Breast epithelium (tissue), 3 donors: ENCODE results near the gene TERF2IP.

Experiments
- POLR2A ChIP-seq: fragments of 450-650 bp; IDR thresholded peaks from one replicate; pipeline ENCODE4 v1.6.1; 2016; ENCODE audit warnings: antibody characterized with exemption, mild to moderate bottlenecking, moderate library complexity
- POLR2AphosphoS5 ChIP-seq, 3 donors: sonication (generic); formaldehyde crosslinking; IDR thresholded peaks; one replicate each; pipeline ENCODE4 v1.6.1; 2017; ENCODE audit warnings: antibody characterized with exemption in 3 of 3
- TF ChIP-seq, protein P1 (sequence below), 3 donors: fragments of 450-650 bp; IDR thresholded peaks; one replicate each; pipeline ENCODE4 v1.5.1; 2016 to 2017; ENCODE audit warnings: antibody characterized with exemption in 3 of 3, mild to moderate bottlenecking in 3 of 3, moderate library complexity in 3 of 3

DNA sequence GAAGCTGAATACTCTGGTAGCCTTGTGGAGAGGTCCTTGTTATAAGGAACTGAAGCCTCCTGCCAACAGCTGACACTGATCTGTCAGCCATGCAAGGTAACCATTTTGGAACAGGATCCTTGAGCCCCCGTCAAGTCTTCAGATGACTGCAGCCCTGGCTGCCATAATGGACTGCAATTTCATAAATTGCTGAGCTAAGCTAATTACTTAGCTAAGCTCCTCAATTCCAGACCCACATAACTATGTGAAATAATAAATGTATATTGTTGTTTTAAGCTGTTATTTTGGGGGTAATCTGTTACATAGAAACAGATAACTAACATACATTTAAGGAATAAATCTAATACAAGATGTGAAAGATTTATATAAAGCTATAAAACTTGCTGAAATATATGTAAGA is 41.1 kb upstream of the TERF2IP start:
- TF ChIP-seq, protein P1, sequence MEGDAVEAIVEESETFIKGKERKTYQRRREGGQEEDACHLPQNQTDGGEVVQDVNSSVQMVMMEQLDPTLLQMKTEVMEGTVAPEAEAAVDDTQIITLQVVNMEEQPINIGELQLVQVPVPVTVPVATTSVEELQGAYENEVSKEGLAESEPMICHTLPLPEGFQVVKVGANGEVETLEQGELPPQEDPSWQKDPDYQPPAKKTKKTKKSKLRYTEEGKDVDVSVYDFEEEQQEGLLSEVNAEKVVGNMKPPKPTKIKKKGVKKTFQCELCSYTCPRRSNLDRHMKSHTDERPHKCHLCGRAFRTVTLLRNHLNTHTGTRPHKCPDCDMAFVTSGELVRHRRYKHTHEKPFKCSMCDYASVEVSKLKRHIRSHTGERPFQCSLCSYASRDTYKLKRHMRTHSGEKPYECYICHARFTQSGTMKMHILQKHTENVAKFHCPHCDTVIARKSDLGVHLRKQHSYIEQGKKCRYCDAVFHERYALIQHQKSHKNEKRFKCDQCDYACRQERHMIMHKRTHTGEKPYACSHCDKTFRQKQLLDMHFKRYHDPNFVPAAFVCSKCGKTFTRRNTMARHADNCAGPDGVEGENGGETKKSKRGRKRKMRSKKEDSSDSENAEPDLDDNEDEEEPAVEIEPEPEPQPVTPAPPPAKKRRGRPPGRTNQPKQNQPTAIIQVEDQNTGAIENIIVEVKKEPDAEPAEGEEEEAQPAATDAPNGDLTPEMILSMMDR (IDR thresholded peaks at IDR 0.05) = no peak
- TF ChIP-seq POLR2A = no peak
- TF ChIP-seq POLR2AphosphoS5 (IDR thresholded peaks at IDR 0.05) = no peak
